NCI-H446 treated with DMSO at 0.1 percent for 48 hours (cell line): ENCODE measurements around the gene APLF.
A peak's percentile ranks its signal among the peaks of the same experiment; 100 is the strongest.
"Not testable (repeated sequence)": the region's sequence is repeated elsewhere in the genome, so short reads cannot be mapped to it uniquely, and the experiment has no call there.

Experiments used
- DNase-seq: peaks from one replicate; lab custom pipeline; 2025; lab: John Stamatoyannopoulos, UW

The APLF gene

GRCh38 chr2:68441179-68441993 is 26.0 kb upstream of the APLF start:
- DNase-seq, result peak; percentile 61

- DNase-seq, result no peak
Measured at GRCh38 chr2:68441994-68442322, 25.4 kb upstream of the APLF start.

GRCh38 chr2:68446425-68446824 is 21.0 kb upstream of the APLF start:
- not testable (repeated sequence) for DNase-seq

GRCh38 chr2:68447118-68447517 is 20.3 kb upstream of the APLF start:
- no peak for DNase-seq

- DNase-seq, result no peak
Measured at GRCh38 chr2:68448671-68449653, 18.4 kb upstream of the APLF start.

- no peak for DNase-seq
Measured at GRCh38 chr2:68452158-68452900, 15.1 kb upstream of the APLF start.

- no peak for DNase-seq
Measured at GRCh38 chr2:68453761-68454360, 13.5 kb upstream of the APLF start.

GRCh38 chr2:68454719-68455118 is 12.7 kb upstream of the APLF start:
- DNase-seq, result no peak

- no peak for DNase-seq
Measured at GRCh38 chr2:68456198-68456597, 11.2 kb upstream of the APLF start.

GRCh38 chr2:68458981-68459380 is 8.4 kb upstream of the APLF start:
- no peak for DNase-seq

GRCh38 chr2:68463287-68463877 is 4.0 kb upstream of the APLF start:
- peak; percentile 11 for DNase-seq

- DNase-seq, result no peak
Measured at GRCh38 chr2:68464651-68465050, 2.7 kb upstream of the APLF start.

- DNase-seq, result no peak
Measured at GRCh38 chr2:68465081-68465916, 2.1 kb upstream of the APLF start.

- DNase-seq, result no peak
Measured at GRCh38 chr2:68466361-68466777, 1.0 kb upstream of the APLF start.

GRCh38 chr2:68466778-68467076 is 658 bp upstream of the APLF start:
- DNase-seq, result no peak

GRCh38 chr2:68468801-68469200 is 1.4 kb downstream of the APLF start:
- no peak for DNase-seq

GRCh38 chr2:68469935-68470334 is 2.5 kb downstream of the APLF start:
- no peak for DNase-seq

GRCh38 chr2:68471385-68471784 is 4.0 kb downstream of the APLF start:
- no peak for DNase-seq

GRCh38 chr2:68472796-68473414 is 5.5 kb downstream of the APLF start:
- no peak for DNase-seq

GRCh38 chr2:68475110-68475509 is 7.7 kb downstream of the APLF start:
- no peak for DNase-seq
